Endothelial cell of umbilical vein (primary cell): ENCODE measurements around the gene GLIS2. TPM values are rescaled to one million over a fixed set of nuclear protein-coding genes. Genes with fewer than 3 reads are reported as not detected.

Experiments
- BruUV-seq: library from RNA; stranded (reverse); fragments of 400-500 nt; replicated peaks from 2 replicates; lab custom pipeline; 2021; lab: Mats Ljungman, UMichigan
- CTCF ChIA-PET: fragments of 300-600, 350-600 bp; sonication (Branson Sonifier 250); formaldehyde crosslinking; loops from one replicate; lab custom pipeline; 2021; ENCODE audit warnings: antibody characterized with exemption, inconsistent platforms; lab: Charles Lee
- POLR2A ChIA-PET: fragments of 300-600, 350-600 bp; sonication (Branson Sonifier 250); formaldehyde crosslinking; loops from one replicate; lab custom pipeline; 2021; ENCODE audit warnings: antibody characterized with exemption, inconsistent platforms; lab: Charles Lee
- DNase-seq: peaks from one replicate; pipeline ENCODE4 v3.0.0-alpha.2; 2011; ENCODE audit warnings: low read depth, low spot score
- FAIRE-seq: peaks from 2 replicates; lab custom pipeline; 2011; peaks lifted over from hg19 to GRCh38; lab: Jason Lieb, UNC
- H2AFZ ChIP-seq: 2 replicates; pipeline ENCODE4 v1.6.0; 2012; ENCODE audit warnings: low read depth, low read length, control low read depth, inconsistent platforms
- H3K27ac ChIP-seq: 2 replicates; pipeline ENCODE4 v1.5.1; 2011; ENCODE audit warnings: low read depth, mild to moderate bottlenecking, control low read depth, low read length, moderate library complexity; ENCODE audit not compliant: insufficient read depth
- H3K27me3 ChIP-seq, 2 experiments: 2 replicates each; pipeline versions ENCODE4 v1.6.0 to v1.6.1; 2011; ENCODE audit warnings: low read length in 2 of 2, mixed read lengths in 1 of 2; ENCODE audit not compliant: control insufficient read depth in 2 of 2, insufficient read depth in 2 of 2
- H3K36me3 ChIP-seq, 2 experiments: 2 replicates in 1 of 2; 3 replicates in 1 of 2; pipeline ENCODE4 v1.5.1; 2011; ENCODE audit warnings: low read length in 2 of 2, mild to moderate bottlenecking in 1 of 2, moderate library complexity in 1 of 2; ENCODE audit not compliant: control insufficient read depth in 2 of 2, insufficient read depth in 2 of 2; ENCODE audit errors: extremely low read depth in 1 of 2
- H3K4me1 ChIP-seq: 3 replicates; pipeline ENCODE4 v1.5.1; 2011; ENCODE audit warnings: mild to moderate bottlenecking, low read length; ENCODE audit not compliant: control insufficient read depth, insufficient read depth; ENCODE audit errors: extremely low read depth
- H3K4me2 ChIP-seq: 2 replicates; pipeline ENCODE4 v1.6.1; 2011; ENCODE audit warnings: low read length, control low read depth, mixed read lengths; ENCODE audit not compliant: insufficient read depth
- H3K4me3 ChIP-seq, 3 experiments: fragments of 200-600 bp in 1 of 3; sonication (generic), shearing (Covaris generic) in 1 of 3; replicated peaks in 1 of 3; 2 replicates each; pipeline ENCODE4 v1.5.1; 2011 to 2016; ENCODE audit warnings: control low read depth in 3 of 3, low read length in 3 of 3, mild to moderate bottlenecking in 2 of 3, inconsistent platforms in 1 of 3, low read depth in 1 of 3, moderate library complexity in 1 of 3; ENCODE audit not compliant: insufficient read depth in 1 of 3
- H3K79me2 ChIP-seq: 2 replicates; pipeline ENCODE4 v1.6.0; 2012; ENCODE audit warnings: low read length, inconsistent platforms; ENCODE audit not compliant: control insufficient read depth, insufficient read depth
- H3K9ac ChIP-seq: replicated peaks from 2 replicates; pipeline ENCODE3; 2011; ENCODE audit warnings: low read length, control low read depth; ENCODE audit not compliant: insufficient read depth; ENCODE audit errors: extremely low read depth
- H3K9me1 ChIP-seq: replicated peaks from 3 replicates; pipeline ENCODE4 v1.6.0; 2011; ENCODE audit warnings: mild to moderate bottlenecking, low read length; ENCODE audit not compliant: control insufficient read depth, insufficient read depth; ENCODE audit errors: extremely low read depth
- H3K9me3 ChIP-seq: replicated peaks from 2 replicates; pipeline ENCODE4 v1.5.1; 2012; ENCODE audit warnings: low read length, inconsistent platforms; ENCODE audit not compliant: control insufficient read depth, insufficient read depth
- H4K20me1 ChIP-seq: replicated peaks from 2 replicates; pipeline ENCODE3; 2011; ENCODE audit warnings: mild to moderate bottlenecking, low read length; ENCODE audit not compliant: control insufficient read depth, insufficient read depth; ENCODE audit errors: extremely low read depth
- EZH2 ChIP-seq: IDR thresholded peaks from 2 replicates; pipeline ENCODE4 v1.6.1; 2012; ENCODE audit warnings: borderline replicate concordance, low read depth, mild to moderate bottlenecking, moderate library complexity, low read length, inconsistent platforms; ENCODE audit not compliant: severe bottlenecking
- FOS ChIP-seq: IDR thresholded peaks from 2 replicates; pipeline ENCODE4 v1.6.1; 2011; ENCODE audit warnings: mild to moderate bottlenecking, low read length, moderate library complexity, borderline replicate concordance; ENCODE audit not compliant: insufficient read depth
- GATA2 ChIP-seq: IDR thresholded peaks from 2 replicates; pipeline ENCODE4 v1.7.0; 2011; ENCODE audit warnings: low read depth, mild to moderate bottlenecking, moderate library complexity, mixed read lengths, low read length; ENCODE audit not compliant: insufficient read length, insufficient read depth
- JUN ChIP-seq: IDR thresholded peaks from 2 replicates; pipeline ENCODE4 v1.6.1; 2011; ENCODE audit warnings: borderline replicate concordance, low read depth; ENCODE audit not compliant: insufficient read length, insufficient read depth
- MYC ChIP-seq: IDR thresholded peaks from one replicate; pipeline ENCODE4 v1.6.1; 2011; ENCODE audit warnings: mild to moderate bottlenecking, low read depth, low read length
- POLR2A ChIP-seq: IDR thresholded peaks from 2 replicates; pipeline ENCODE4 v1.6.1; 2012; ENCODE audit warnings: low read depth, mild to moderate bottlenecking, control low read depth, low read length
- POLR2AphosphoS5 ChIP-seq: IDR thresholded peaks from 2 replicates; pipeline ENCODE4 v1.6.1; 2012; ENCODE audit warnings: low read depth, mild to moderate bottlenecking, control low read depth, low read length, moderate library complexity; ENCODE audit not compliant: insufficient read depth
- dilution Hi-C: fragments of 300-500 bp; cut with MboI; formaldehyde crosslinking; loops from one replicate; pipeline ENCODE4 v1.15.0; 2019; ENCODE audit warnings: low sequenced_read_pairs; ENCODE audit not compliant: extremely low pct_ligation_motif_present
- intact Hi-C: fragments of 100-400 bp; cut with micrococcal nuclease; formaldehyde crosslinking; loops from one replicate; pipeline ENCODE4 v1.10.0; 2022
- polyA plus RNA-seq, 4 experiments: library from polyadenylated mRNA; depleted of rRNA in 3 of 4; stranded (reverse) in 3 of 4; unstranded in 1 of 4; fragments of >200 nt; gene quantifications; 2 replicates each; pipeline versions ENCODE4 v1.2.1 to v1.2.3, GENCODE V29; 2011 to 2012; ENCODE audit warnings: missing spikeins in 1 of 4
- total RNA-seq: library from RNA; stranded (reverse); gene quantifications from 2 replicates; pipeline ENCODE4 v1.2.3, GENCODE V29; 2021
- TF ChIP-seq, protein P1 (sequence below), 2 donors: IDR thresholded peaks; 1 replicate in 1 of 2; 2 replicates in 1 of 2; pipeline ENCODE4 v1.5.1; 2011; ENCODE audit warnings: low read length in 2 of 2, mild to moderate bottlenecking in 2 of 2, moderate library complexity in 2 of 2, control low read depth in 1 of 2, inconsistent platforms in 1 of 2, low read depth in 1 of 2; ENCODE audit not compliant: insufficient read depth in 1 of 2; ENCODE audit errors: extremely low read depth in 1 of 2
- TF ChIP-seq, protein P2 (sequence below): IDR thresholded peaks from 2 replicates; pipeline ENCODE4 v1.6.1; 2011; ENCODE audit not compliant: insufficient read depth, insufficient read length

The GLIS2 gene
- total and polyA plus RNA-seq, 2 donors (not counting 3 experiments of a cell fraction or from before 2014, with no cell fraction given), result 4.6 to 10.1 TPM

DNA sequence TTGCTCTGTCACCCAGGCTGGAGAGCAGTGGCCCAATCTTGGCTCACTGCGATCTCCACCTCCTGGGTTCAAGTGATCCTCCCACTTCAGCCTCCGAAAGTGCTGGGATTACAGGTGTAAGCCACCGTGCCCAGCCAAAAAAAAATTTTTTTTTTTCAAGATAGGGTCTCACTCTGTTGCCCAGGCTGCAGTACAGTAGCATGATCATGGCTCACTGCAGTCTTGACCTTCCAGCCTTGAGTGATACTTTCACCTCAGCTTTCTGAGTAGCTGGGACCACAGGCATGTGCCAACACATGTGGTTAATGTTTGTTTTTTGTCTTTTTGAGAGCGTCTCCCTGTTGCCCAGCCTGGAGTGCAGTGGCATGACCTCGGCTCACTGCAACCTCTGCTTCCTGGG, 37.0 kb downstream of the GLIS2 start:
- ChIA-PET POLR2A (no interaction called here), CTCF (no interaction called here)
- peaks cover 0 to 4% of the 10 kb centered on the region in 2 experiments for H3K36me3 ChIP-seq
- H4K20me1 ChIP-seq, result no peaks in the 10 kb centered on the region
- H3K9me1 ChIP-seq, result no peaks in the 10 kb centered on the region
- intact Hi-C loops (no loop called here), dilution Hi-C loops (no loop called here)
- FAIRE-seq (no peak), DNase-seq (no peak)
- H3K4me1 ChIP-seq, result peaks cover 7% of the 10 kb centered on the region
- no peak for TF ChIP-seq EZH2
- TF ChIP-seq, protein P1, sequence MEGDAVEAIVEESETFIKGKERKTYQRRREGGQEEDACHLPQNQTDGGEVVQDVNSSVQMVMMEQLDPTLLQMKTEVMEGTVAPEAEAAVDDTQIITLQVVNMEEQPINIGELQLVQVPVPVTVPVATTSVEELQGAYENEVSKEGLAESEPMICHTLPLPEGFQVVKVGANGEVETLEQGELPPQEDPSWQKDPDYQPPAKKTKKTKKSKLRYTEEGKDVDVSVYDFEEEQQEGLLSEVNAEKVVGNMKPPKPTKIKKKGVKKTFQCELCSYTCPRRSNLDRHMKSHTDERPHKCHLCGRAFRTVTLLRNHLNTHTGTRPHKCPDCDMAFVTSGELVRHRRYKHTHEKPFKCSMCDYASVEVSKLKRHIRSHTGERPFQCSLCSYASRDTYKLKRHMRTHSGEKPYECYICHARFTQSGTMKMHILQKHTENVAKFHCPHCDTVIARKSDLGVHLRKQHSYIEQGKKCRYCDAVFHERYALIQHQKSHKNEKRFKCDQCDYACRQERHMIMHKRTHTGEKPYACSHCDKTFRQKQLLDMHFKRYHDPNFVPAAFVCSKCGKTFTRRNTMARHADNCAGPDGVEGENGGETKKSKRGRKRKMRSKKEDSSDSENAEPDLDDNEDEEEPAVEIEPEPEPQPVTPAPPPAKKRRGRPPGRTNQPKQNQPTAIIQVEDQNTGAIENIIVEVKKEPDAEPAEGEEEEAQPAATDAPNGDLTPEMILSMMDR (IDR thresholded peaks at IDR 0.05; ENCODE audit: extremely low read depth in 1 of 2, insufficient read depth in 1 of 2, low read depth in 1 of 2, low read length in 2 of 2), result no peak
- no peak for TF ChIP-seq GATA2
- TF ChIP-seq, protein P2, sequence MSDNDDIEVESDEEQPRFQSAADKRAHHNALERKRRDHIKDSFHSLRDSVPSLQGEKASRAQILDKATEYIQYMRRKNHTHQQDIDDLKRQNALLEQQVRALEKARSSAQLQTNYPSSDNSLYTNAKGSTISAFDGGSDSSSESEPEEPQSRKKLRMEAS, result no peak
- no peak for TF ChIP-seq JUN
- no peak for TF ChIP-seq MYC
- TF ChIP-seq POLR2A, result no peak
- TF ChIP-seq POLR2AphosphoS5, result no peak
- no peak for TF ChIP-seq FOS
- no peaks in the 10 kb centered on the region for H3K9me3 ChIP-seq
- H3K27ac ChIP-seq, result no peak overlapping the region
- no peak overlapping the region for H3K9ac ChIP-seq
- no peaks in the 10 kb centered on the region for H3K27me3 ChIP-seq
- peaks cover 22% of the 10 kb centered on the region for H3K79me2 ChIP-seq
- no TSS peak for BruUV-seq
- no peak overlapping the region for H2AFZ ChIP-seq
- no peak overlapping the region for H3K4me2 ChIP-seq
- no peak overlapping the region for H3K4me3 ChIP-seq
